Renal pelvis (tissue), 12 donors: Measurements from ENCODE around the gene FAXC. TPM values are rescaled to one million over a fixed set of nuclear protein-coding genes. Genes with fewer than 3 reads are reported as not detected.
A peak's percentile ranks its signal among the peaks of the same experiment; 100 is the strongest.

Experiments used
- DNase-seq: peaks from one replicate; pipeline ENCODE4 v3.0.0-alpha.2; 2013
- long read RNA-seq, 16 experiments: transcript quantifications; one replicate each; lab custom pipeline, GENCODE V29; 2026
- polyA plus RNA-seq, 3 donors: library from polyadenylated mRNA; unstranded; fragments of 120-200 nt; gene quantifications; one replicate each; pipeline ENCODE4 v1.2.1, GENCODE V29; 2013; ENCODE audit not compliant: insufficient read length in 3 of 3

FAXC gene
- 1 to 10 TPM; 3.1 to 4.3 (median 3.7) TPM for polyA plus RNA-seq
- long read RNA-seq, donor 1: 0 reads
- long read RNA-seq, donor 2: 0 reads
- long read RNA-seq, donor 3: 0 reads
- long read RNA-seq, donor 4: 0 reads
- long read RNA-seq, donor 5: 0 reads
- long read RNA-seq, donor 6: 0 reads
- long read RNA-seq, donor 7: 0 reads
- long read RNA-seq, donor 8: 0 reads
- long read RNA-seq, donor 9: 0 reads
- long read RNA-seq, donor 10, full-length matches to known transcripts: 1 of 1 reads
- long read RNA-seq, donor 10, partial matches to known transcripts: 0 of 1 reads
- long read RNA-seq, donor 10, other reads (novel, unspliced or antisense): 0 of 1 reads
- long read RNA-seq, donor 11: 0 reads
- long read RNA-seq, donor 12, full-length matches to known transcripts: 1 of 1 reads
- long read RNA-seq, donor 12, partial matches to known transcripts: 0 of 1 reads
- long read RNA-seq, donor 12, other reads (novel, unspliced or antisense): 0 of 1 reads
- long read RNA-seq, donor 13: 0 reads
- long read RNA-seq, donor 14: 0 reads
- long read RNA-seq, donor 15, full-length matches to known transcripts: 3 of 3 reads
- long read RNA-seq, donor 15, partial matches to known transcripts: 0 of 3 reads
- long read RNA-seq, donor 15, other reads (novel, unspliced or antisense): 0 of 3 reads
- long read RNA-seq, donor 16: 0 reads

DNA sequence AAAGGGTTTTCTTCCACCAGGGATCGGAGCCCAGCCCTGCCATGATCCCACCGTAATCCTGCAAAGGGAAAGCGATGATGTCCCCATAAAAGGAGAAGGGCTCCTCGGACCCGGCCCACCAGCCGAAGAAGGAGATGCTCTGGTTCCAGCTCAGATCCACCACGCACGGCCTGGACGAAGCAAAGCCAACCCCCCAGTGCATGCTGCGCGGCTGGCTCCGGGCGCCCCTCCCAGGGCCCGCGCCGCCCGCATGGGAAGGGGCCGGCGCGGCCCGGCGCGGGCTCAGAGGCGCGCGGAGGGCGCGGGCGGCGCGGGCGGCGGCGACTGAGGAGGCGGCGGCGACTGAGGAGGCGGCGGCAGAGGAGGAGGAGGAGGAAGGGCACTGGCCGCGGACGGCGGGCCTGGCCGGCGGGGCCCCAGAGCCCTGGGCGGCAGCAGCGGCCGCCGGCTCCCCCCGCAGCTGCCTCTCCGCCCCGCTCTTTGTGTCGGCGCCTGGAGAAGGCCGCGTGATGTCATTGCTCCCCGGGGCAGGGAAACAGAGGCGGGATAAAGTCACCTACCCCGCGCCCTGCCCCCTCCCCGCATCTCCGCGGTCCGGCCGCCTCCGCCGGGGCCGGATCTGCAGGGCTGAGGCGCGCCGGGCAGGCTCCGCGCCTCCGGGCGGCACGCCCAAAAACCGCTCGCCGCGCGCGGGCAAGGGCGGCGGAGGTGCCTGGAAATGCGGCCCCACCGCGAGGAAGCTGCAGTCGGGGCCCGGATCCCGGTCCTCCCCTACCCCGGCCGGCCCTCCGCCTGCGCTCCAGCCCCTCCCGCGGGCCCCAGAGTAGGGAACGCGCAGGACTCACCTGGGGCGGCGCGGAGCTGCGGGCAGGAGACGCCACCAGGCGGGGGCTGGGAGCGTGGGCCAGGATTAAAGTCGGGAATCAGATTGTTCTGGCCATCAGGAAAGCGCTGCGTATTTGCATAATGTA, at the start of gene FAXC:
Gene FAXC (minus strand): TSS at position 504 of the 971 bp plus-strand sequence. CDS start 302 bp downstream, at position 202.
- DNase-seq: no peak

DNA sequence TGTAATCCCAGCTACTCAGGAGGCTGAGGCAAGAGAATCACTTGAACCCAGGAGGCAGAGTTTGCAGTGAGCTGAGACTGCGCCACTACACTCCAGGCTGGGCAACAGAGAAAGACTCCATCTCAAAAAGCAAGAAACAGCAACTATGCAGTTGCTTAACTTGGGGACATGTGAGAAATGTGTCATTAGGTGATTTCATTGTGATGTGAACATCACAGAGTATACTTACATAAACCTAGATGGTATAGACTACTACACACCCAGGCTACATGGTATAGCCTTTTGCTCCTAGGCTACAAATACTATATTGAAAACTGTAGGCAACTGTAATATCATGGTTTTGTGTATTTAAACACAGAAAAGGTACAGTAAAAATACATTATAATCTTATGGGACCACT, 47.8 kb upstream of the FAXC start:
- DNase-seq: no peak

DNA sequence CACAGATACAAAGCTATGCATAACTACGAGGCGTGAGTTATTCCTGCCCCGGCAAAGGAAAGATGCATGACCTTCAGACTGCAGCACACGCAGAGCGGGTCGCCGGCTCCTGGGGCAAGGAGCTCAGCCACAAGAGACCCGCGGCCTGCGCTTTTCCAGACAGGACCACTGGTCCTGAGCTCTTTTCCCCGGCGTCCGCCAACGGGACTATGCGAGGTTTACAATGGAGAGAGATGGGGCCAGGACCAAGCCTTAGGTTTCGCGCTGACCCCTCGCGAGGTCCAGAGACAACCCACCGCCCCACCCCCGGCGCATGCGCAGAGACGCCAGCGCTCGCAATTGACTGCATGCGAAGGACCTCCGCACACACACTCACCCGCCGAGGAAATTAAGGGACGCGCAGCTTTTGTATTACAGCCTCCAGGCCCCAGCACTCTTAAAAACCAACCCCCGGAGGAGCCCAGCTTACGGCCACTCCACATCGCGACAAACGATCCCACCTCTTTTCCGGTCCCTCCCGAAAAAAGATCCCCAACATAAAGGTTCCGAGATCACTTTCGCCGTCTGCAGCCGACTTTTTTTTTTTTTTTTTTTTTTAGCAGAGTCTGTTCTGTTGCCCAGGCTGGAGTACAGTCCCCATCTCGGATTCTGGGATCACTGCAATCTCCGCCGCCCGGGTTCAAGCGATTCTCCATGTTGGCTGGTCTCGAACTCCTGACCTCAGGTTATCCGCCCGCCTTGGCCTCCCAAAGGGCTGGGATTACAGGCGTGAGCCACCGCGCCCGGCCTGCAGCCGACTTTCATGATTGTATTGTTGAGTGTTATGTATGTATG, 44.4 kb upstream of the FAXC start, which contains the start of gene COQ3:
Gene COQ3 (minus strand): TSS at position 498 of the 834 bp plus-strand sequence. CDS start 16 bp downstream, at position 482.
- peak; percentile 86 for DNase-seq

DNA sequence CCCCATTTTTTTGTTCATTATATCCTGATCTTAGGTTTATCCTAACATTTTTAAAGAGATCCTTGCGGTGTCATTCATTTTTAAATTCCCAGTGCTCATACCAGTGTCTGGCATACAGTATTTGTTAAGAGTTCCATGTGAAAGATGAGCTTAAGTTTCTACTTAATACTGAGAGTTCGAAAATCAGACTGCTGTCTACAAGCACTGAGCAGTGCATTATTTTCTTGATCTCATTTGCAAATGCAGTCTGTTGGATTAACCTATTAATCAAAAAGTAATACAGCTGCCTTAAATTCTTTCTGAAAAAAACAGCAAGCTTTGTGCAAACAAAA, 43.9 kb upstream of the FAXC start:
- no peak for DNase-seq

DNA sequence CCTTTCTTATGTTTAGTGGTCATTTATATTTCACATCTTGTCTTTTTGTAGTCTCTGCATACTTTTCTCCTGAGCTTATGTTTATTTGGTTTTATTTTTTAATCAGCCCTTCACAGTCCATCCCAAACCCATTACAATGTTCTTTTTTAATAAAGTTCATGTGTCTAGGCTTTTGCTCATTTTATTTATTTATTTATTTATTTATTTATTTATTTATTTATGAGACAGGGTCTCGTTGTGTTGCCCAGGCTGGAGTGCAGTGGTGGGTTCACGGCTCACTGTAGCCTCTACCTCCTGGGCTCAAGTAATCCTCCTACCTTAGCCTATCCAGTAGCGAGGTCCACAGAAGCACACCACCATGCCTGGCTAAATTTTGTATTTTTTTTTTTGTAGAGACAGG, 41.4 kb upstream of the FAXC start:
- no peak for DNase-seq

GRCh38 chr6:99384507-99384906, 35.0 kb upstream of the FAXC start:
- no peak for DNase-seq

GRCh38 chr6:99378636-99379035, 29.2 kb upstream of the FAXC start:
- no peak for DNase-seq

- no peak for DNase-seq
These were observed 20.1 kb upstream of the FAXC start for GRCh38 chr6:99369533-99369932.

DNA sequence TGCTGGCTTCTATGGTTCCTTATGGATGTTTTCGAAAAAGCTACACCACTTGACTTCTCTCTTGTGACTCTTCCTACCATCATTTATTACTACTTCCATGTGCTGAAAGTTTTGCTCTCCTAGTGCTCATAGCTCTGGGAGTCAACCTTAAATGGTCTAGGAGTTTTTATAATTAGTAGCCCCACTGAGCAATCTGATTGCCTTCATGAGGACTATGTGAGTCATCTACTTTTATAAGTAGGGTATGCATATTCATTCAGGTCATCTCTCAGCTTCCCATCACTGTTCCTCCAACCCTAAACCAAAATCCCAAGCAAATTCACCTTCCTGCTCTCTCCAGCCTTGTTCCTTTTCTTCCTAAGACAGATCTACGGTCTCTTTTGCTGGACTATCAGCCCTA, 17.4 kb upstream of the FAXC start:
- no peak for DNase-seq

GRCh38 chr6:99364026-99364425, 14.6 kb upstream of the FAXC start:
- DNase-seq: no peak

- no peak for DNase-seq
These were observed 13.3 kb upstream of the FAXC start for GRCh38 chr6:99362678-99363268.

GRCh38 chr6:99359800-99360199, 10.3 kb upstream of the FAXC start:
- DNase-seq: no peak

DNA sequence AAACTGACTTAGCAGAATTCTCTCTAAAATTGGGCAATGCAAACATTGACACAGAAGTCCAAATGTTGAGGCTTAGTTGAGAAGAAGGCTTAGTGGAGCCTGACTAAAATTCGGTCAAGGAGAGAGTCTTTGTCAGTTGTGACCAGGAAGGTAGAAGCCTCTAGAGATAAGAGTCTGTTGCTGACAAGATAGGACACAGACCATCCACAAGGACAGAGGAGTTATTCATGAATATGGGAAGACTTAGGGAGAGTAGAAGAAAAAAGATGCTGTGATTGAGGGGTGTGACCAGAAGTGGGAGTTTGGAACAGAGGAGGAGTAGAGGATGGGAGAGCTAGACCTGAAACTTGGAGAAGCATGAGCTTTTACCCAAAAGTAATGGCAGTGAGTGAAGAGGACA, 7.2 kb upstream of the FAXC start:
- no peak for DNase-seq

DNA sequence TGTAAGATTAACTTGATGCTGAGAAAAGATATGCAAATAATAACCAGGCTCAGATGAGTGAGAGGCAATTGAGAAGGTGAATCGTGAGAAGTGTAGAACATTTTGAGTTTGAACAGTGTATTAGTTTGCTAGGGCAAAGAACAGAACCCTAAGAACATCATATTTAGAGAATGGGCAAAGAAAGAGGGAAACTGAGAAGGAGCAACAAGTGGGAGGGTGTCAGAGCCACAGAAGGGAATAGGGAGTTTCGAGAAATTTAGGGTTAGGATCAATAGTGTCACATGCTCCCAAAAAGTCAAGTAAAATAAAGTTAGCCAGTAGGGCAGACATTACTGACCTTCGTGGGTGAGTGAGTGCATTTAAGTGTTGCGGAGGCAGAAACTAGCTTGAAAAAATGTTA, 5.5 kb upstream of the FAXC start:
- DNase-seq: no peak

GRCh38 chr6:99353126-99353525, 3.7 kb upstream of the FAXC start:
- no peak for DNase-seq

DNA sequence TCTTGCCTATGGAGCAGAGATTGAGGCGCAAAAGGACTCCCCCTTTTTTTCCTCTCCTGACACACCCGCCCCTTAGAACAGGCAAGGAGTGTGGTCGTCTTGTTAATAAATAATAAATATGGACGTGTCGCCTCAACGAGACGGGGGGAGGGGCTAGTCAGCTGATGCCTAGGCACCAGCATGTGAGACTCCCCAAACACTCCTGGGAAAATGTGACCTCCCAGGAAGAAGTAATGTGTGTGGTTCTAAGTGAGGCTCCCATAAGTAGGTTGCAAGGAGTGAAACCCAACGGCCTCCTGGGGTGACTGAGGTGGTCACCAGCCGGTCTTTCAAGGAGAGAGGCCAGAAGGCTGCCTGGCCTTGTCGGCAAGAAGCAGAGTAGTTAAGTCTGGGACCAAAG, 1.1 kb upstream of the FAXC start:
- no peak for DNase-seq

- no peak for DNase-seq
These were observed 945 bp downstream of the FAXC start for GRCh38 chr6:99348288-99349170.

DNA sequence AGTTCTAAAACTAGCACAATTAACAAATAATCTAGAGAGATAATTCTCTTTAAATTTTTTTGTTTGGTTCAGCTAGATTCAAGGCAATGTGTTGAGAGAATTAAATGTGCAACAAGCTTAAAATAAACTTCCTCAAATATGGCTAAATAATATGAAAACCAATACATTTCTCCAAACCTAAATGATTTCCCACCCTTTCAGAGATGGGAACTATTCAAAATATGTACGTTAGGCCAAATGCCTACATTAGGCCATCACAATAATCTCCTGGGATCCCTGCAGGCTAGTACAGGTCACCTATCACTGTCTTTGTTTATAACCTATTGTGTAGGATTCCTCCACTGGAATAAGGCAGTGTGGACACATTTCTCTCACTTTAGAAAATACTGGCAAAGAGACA, 1.7 kb downstream of the FAXC start:
- DNase-seq: no peak

GRCh38 chr6:99346595-99346994, 2.9 kb downstream of the FAXC start:
- DNase-seq: no peak

DNA sequence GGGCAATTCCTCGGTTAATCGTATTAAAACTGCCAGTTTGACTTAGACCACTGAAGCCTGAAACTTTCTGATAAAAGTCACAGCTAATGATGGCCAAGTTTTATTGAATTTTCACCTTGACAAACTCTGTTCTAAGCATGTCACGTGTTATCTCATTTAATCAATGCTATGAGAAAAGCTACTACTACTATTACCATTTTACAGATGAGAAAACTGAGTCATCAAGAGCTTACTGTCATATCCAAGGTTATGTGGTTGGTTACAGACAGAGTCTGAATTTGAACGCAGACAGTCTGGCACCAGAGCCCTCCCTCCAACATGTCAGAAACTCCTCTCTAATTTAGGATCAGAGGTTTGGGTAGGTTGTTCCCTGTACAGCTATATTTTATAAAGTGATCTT, 4.3 kb downstream of the FAXC start:
- DNase-seq: no peak
